GM10248 (cell line): ENCODE data around the gene NOL7.

ENCODE experiments used
- CTCF ChIA-PET: fragments of 300-600 bp; sonication (Branson Sonifier 250); formaldehyde crosslinking; extraction: SDS; loops from one replicate; lab custom pipeline; 2021; ENCODE audit warnings: antibody characterized with exemption; lab: Yijun Ruan, JAX
- POLR2A ChIA-PET: fragments of 350-650 bp; sonication (Branson Sonifier 250); formaldehyde crosslinking; extraction: SDS; loops from one replicate; lab custom pipeline; 2020; ENCODE audit warnings: antibody characterized with exemption; lab: Yijun Ruan, JAX
- DNase-seq: peaks from one replicate; pipeline ENCODE4 v3.0.0; 2012; ENCODE audit errors: extremely low spot score
- TF ChIP-seq, protein P1 (sequence below): IDR thresholded peaks from 2 replicates; pipeline ENCODE4 v1.5.1; 2012; ENCODE audit warnings: mild to moderate bottlenecking, low read depth; ENCODE audit errors: extremely low read depth, missing control alignments, control extremely low read depth

The NOL7 gene

DNA sequence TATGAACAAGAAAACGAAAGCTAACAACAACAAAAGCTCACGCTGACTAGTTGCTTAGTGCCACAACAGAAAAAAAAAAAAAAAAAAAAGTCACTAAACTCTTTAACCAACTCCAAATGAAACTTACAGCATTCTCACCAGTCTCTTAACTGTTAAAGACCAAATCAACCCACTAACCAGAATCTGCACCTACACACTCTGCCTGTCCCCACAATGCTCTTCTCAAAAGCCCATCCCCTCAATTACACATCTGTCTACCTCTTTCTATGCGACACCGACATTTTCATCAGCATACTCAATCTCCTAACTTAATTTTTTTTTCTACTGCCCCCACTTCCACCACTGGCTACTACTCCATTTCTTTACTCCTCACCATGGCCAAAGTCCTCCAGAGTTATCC lies 34.3 kb downstream of the NOL7 start:
- CTCF ChIA-PET: interaction anchor here (0.7 to 2.0 kb wide), 4 partner anchors 9 to 34 kb away, joined by 3 to 4 read pairs (median 4); partner anchors contain the start of gene NOL7
- TF ChIP-seq, protein P1, sequence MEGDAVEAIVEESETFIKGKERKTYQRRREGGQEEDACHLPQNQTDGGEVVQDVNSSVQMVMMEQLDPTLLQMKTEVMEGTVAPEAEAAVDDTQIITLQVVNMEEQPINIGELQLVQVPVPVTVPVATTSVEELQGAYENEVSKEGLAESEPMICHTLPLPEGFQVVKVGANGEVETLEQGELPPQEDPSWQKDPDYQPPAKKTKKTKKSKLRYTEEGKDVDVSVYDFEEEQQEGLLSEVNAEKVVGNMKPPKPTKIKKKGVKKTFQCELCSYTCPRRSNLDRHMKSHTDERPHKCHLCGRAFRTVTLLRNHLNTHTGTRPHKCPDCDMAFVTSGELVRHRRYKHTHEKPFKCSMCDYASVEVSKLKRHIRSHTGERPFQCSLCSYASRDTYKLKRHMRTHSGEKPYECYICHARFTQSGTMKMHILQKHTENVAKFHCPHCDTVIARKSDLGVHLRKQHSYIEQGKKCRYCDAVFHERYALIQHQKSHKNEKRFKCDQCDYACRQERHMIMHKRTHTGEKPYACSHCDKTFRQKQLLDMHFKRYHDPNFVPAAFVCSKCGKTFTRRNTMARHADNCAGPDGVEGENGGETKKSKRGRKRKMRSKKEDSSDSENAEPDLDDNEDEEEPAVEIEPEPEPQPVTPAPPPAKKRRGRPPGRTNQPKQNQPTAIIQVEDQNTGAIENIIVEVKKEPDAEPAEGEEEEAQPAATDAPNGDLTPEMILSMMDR: no peak
- DNase-seq: no peak
- POLR2A ChIA-PET: no interaction called here

DNA sequence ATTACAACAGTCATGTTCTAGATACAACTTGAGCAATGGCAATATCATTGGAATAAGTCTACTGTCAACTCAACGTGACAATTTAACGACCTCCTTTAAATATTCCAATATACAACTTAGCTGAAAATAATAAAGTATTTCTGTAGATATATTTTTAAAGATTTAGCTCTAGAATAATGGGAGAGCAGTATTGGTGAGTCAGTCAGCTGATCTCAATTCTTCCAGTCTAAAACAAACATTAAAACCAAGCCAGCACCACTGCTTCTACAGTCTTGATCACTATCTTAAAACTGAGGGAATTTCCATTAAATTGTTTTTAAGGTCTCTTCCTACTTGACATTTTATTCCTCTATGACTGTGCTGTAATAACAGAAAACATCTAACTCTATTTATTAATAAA lies 38.2 kb downstream of the NOL7 start:
- TF ChIP-seq, protein P1: no peak
- ChIA-PET POLR2A (no interaction called here), CTCF (interaction anchor here (1.5 to 2.7 kb wide), 3 partner anchors 27 to 38 kb away, joined by 3 to 10 read pairs (median 8); partner anchors contain the start of gene NOL7)
- DNase-seq: no peak

DNA sequence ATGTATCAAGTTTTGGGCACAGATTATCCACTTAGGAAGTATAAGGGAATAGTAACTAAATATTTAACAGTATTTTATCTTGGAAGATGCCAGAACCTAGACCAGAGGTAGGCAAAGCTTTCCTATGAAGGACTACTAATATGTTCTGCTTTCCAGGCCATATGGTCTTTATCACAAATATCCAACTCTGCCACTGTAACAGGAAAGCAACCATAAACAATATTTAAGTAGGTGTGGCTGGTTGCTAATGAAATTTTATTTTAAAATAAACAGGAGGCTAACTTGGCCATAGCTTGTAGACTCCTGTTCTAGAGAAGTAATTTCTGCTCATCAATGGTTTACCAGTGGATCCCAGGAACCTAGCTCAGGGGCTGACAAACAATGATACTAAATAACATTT lies 39.4 kb downstream of the NOL7 start:
- CTCF ChIA-PET: no interaction called here
- TF ChIP-seq, protein P1: no peak
- DNase-seq: no peak
- POLR2A ChIA-PET: no interaction called here

DNA sequence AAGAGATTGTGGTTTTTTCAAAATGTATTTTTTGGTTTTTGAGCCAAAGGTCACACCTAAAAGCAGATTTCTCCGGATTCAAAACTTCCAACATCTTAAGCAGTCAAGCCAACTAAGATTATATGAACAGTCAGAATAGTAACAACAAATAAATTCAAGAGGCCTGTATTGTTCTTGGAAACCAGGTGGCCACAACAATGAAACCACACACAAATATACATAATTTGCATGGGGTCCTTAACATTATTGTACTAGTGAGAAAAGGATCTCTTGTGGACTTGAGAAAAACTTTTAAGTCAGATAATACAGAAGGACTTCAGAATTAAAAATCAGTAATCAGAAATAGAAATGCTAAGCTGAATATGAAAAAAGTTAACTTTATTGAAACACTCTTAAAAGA lies 40.6 kb downstream of the NOL7 start:
- POLR2A ChIA-PET: no interaction called here
- CTCF ChIA-PET: no interaction called here
- TF ChIP-seq, protein P1: no peak

DNA sequence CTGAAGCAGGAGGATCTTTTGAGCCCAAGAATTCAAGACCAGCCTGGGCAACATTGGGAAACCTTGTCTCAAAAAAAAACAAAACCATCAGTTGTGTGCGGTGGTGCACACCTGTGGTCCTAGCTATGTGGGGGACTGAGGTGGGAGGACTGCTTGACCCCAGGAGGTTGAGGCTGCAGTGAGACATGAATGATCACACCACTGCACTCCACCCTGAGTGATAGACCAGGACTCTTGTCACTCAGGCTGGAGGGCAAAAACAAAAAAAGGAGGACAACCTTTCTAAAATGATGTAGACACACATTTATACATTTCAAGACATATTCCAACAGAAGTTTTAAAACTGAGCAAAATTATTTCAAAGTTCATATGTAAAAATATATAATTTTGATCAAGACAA lies 45.1 kb downstream of the NOL7 start:
- no peak for DNase-seq
- POLR2A ChIA-PET: interaction anchor here (0.6 kb wide), 1 partner anchor 33 kb away, joined by 11 read pairs; no protein-coding TSS in a partner anchor
- TF ChIP-seq, protein P1: no peak
- CTCF ChIA-PET: no interaction called here

More for the DNA sequence above, 40.6 kb downstream of the NOL7 start:
- DNase-seq: no peak

DNA sequence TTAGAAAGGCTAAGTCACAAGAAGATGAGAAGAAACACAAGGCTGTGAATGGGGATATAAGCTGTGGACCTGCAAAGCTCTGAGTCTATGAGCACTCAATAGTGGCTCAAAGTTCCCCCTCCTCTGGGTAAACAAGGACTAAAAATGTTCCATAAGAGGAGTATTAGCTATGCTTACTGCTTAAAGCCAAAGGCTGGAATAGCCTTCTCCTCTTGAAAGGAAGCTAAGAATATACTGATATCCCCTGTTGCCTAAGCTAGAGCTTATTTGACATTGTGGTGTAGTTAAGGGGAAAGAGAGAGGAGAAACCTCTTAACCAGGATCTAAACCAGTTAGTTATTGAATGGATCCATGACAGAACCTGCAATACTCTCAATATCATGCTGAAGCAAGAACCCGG lies 45.8 kb downstream of the NOL7 start:
- TF ChIP-seq, protein P1: no peak
- POLR2A ChIA-PET: interaction anchor here (0.6 kb wide), 1 partner anchor 34 kb away, joined by 11 read pairs; no protein-coding TSS in a partner anchor
- no peak for DNase-seq
- CTCF ChIA-PET: no interaction called here
